ENCODE measurements around the gene GSTM5. TPM values are rescaled to one million over a fixed set of nuclear protein-coding genes. Genes with fewer than 3 reads are reported as not detected.

The GSTM5 gene
- total and polyA plus RNA-seq, 2 of the 13 experiments (the other 11 are each of a cell fraction or from before 2014, with no cell fraction given): not detected

GRCh38 chr1:109763646-109764415, 51.8 kb downstream of the GSTM5 start, which contains the start of gene EPS8L3 (continued):
- TF ChIP-seq HMGXB4 (CRISPR knock-in tag; IDR thresholded peaks at IDR 0.05; ENCODE audit: borderline replicate concordance in 1 of 2, low read depth in 1 of 2): peak; percentile 55 to 68; a peak in 2 of 4 replicates
- peak; percentile 94 for TF ChIP-seq POLR2G (IDR thresholded peaks at IDR 0.05; ENCODE audit: low read depth, low read length)
- TF ChIP-seq CSRNP1 (CRISPR knock-in tag; IDR thresholded peaks at IDR 0.05): peak; percentile 83
- no peak for TF ChIP-seq HOXA9 (CRISPR knock-in tag; IDR thresholded peaks at IDR 0.05; ENCODE audit: borderline replicate concordance)
- TF ChIP-seq, protein P1, sequence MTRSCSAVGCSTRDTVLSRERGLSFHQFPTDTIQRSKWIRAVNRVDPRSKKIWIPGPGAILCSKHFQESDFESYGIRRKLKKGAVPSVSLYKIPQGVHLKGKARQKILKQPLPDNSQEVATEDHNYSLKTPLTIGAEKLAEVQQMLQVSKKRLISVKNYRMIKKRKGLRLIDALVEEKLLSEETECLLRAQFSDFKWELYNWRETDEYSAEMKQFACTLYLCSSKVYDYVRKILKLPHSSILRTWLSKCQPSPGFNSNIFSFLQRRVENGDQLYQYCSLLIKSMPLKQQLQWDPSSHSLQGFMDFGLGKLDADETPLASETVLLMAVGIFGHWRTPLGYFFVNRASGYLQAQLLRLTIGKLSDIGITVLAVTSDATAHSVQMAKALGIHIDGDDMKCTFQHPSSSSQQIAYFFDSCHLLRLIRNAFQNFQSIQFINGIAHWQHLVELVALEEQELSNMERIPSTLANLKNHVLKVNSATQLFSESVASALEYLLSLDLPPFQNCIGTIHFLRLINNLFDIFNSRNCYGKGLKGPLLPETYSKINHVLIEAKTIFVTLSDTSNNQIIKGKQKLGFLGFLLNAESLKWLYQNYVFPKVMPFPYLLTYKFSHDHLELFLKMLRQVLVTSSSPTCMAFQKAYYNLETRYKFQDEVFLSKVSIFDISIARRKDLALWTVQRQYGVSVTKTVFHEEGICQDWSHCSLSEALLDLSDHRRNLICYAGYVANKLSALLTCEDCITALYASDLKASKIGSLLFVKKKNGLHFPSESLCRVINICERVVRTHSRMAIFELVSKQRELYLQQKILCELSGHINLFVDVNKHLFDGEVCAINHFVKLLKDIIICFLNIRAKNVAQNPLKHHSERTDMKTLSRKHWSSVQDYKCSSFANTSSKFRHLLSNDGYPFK (CRISPR knock-in tag; IDR thresholded peaks at IDR 0.05; ENCODE audit: borderline replicate concordance): peak; percentile 77
- peak; percentile 40; the same call in 1 of the 2 replicates for TF ChIP-seq ZNF354B (CRISPR knock-in tag; IDR thresholded peaks at IDR 0.05)
- TF ChIP-seq CBX5 (CRISPR knock-in tag; IDR thresholded peaks at IDR 0.05; ENCODE audit: borderline replicate concordance): peak; percentile 39; the same call in 1 of the 2 replicates
- no peak for TF ChIP-seq SIN3B (IDR thresholded peaks at IDR 0.05; ENCODE audit: low read length)
- no peak for TF ChIP-seq ZMAT5 (CRISPR knock-in tag; IDR thresholded peaks at IDR 0.05; ENCODE audit: borderline replicate concordance, low read depth)
- TF ChIP-seq ZNF407 (CRISPR knock-in tag; IDR thresholded peaks at IDR 0.05; ENCODE audit: not compliant biosample characterization): peak; percentile 62
- TF ChIP-seq POLR2AphosphoS2 (IDR thresholded peaks at IDR 0.05; ENCODE audit: low read depth, low read length): no peak
- TF ChIP-seq ZEB1 (IDR thresholded peaks at IDR 0.05; ENCODE audit: insufficient replicate concordance, low read depth): no peak

Measured in HepG2 (cell line).